Astrocyte of the cerebellum (primary cell): ENCODE measurements around the gene HS3ST6.

Source experiments
- DNase-seq: peaks from one replicate; pipeline ENCODE4 v3.0.0-alpha.2; 2011; ENCODE audit warnings: low read depth
- H3K4me3 ChIP-seq: 2 replicates; pipeline ENCODE4 v1.5.1; 2011; ENCODE audit warnings: mild to moderate bottlenecking, low read depth, low read length, moderate library complexity
- in situ Hi-C: cut with HindIII; loops from 2 replicates; pipeline ENCODE4 v1.10.0; 2017; ENCODE audit warnings: low sequenced_read_pairs
- TF ChIP-seq, protein P1 (sequence below): IDR thresholded peaks from 2 replicates; pipeline ENCODE4 v1.5.1; 2012; ENCODE audit warnings: low read length, low read depth, moderate library complexity, mild to moderate bottlenecking; ENCODE audit errors: missing control alignments

The HS3ST6 gene

DNA sequence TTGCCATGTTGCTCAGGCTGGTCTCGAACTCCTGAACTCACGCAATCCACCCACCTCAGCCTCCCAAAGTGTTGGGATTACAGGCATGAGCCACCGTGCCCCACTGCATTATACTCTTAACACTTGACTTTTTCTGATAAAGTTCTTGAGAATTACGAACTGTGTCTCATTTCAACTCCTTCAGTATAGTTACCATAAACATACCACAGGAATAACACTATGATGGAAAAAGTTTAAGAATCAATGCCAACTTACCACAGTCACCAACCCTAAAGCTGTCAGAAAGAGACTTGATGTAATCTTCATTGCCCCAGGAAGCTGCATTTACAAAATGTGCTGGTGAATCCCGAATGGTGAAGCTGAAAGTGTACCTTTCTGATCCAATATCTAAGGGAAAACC lies 56.5 kb downstream of the HS3ST6 start:
- no peak for DNase-seq
- TF ChIP-seq, protein P1, sequence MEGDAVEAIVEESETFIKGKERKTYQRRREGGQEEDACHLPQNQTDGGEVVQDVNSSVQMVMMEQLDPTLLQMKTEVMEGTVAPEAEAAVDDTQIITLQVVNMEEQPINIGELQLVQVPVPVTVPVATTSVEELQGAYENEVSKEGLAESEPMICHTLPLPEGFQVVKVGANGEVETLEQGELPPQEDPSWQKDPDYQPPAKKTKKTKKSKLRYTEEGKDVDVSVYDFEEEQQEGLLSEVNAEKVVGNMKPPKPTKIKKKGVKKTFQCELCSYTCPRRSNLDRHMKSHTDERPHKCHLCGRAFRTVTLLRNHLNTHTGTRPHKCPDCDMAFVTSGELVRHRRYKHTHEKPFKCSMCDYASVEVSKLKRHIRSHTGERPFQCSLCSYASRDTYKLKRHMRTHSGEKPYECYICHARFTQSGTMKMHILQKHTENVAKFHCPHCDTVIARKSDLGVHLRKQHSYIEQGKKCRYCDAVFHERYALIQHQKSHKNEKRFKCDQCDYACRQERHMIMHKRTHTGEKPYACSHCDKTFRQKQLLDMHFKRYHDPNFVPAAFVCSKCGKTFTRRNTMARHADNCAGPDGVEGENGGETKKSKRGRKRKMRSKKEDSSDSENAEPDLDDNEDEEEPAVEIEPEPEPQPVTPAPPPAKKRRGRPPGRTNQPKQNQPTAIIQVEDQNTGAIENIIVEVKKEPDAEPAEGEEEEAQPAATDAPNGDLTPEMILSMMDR = no peak
- in situ Hi-C loops = no loop called here
- H3K4me3 ChIP-seq = no peak overlapping the region
